Chondrocyte (in vitro differentiated cells): Measurements from ENCODE around the gene SNRNP70. TPM values are rescaled to one million over a fixed set of nuclear protein-coding genes. Genes with fewer than 3 reads are reported as not detected.
"Not testable (repeated sequence)": the region's sequence is repeated elsewhere in the genome, so short reads cannot be mapped to it uniquely, and the experiment has no call there.

Source experiments
- DNase-seq: peaks from one replicate; pipeline ENCODE4 v3.0.0; 2021; ENCODE audit warnings: mixed read lengths, low spot score
- H3K27ac Mint-ChIP-seq: one replicate; pipeline ENCODE4 v1.8.0; 2021; ENCODE audit warnings: mild to moderate bottlenecking, moderate library complexity, mixed read lengths; ENCODE audit not compliant: unreplicated experiment
- H3K27me3 Mint-ChIP-seq: 2 replicates; pipeline ENCODE4 v1.8.0; 2021; ENCODE audit warnings: low read depth, mixed read lengths
- H3K36me3 Mint-ChIP-seq: 2 replicates; pipeline ENCODE4 v1.8.0; 2021; ENCODE audit warnings: low read depth, mixed read lengths
- H3K4me1 Mint-ChIP-seq: 2 replicates; pipeline ENCODE4 v1.8.0; 2021; ENCODE audit warnings: low read depth, mild to moderate bottlenecking, mixed read lengths
- H3K4me3 Mint-ChIP-seq: one replicate; pipeline ENCODE4 v1.8.0; 2021; ENCODE audit warnings: mild to moderate bottlenecking, moderate library complexity, mixed read lengths; ENCODE audit not compliant: unreplicated experiment
- H3K9me3 Mint-ChIP-seq: 2 replicates; pipeline ENCODE4 v1.8.0; 2021; ENCODE audit warnings: low read depth, mixed read lengths
- CTCF ChIP-seq: fragments of 200-600 bp; sonication (generic); IDR thresholded peaks from 2 replicates; pipeline ENCODE4 v1.5.0; 2021; ENCODE audit warnings: antibody characterized with exemption, mild to moderate bottlenecking, moderate library complexity
- total RNA-seq: library from RNA; stranded (reverse); gene quantifications from 3 replicates; pipeline ENCODE4 v1.2.1, GENCODE V29; 2021

Gene SNRNP70
- total RNA-seq, 1 donor from 2014 or later: 151 TPM

DNA sequence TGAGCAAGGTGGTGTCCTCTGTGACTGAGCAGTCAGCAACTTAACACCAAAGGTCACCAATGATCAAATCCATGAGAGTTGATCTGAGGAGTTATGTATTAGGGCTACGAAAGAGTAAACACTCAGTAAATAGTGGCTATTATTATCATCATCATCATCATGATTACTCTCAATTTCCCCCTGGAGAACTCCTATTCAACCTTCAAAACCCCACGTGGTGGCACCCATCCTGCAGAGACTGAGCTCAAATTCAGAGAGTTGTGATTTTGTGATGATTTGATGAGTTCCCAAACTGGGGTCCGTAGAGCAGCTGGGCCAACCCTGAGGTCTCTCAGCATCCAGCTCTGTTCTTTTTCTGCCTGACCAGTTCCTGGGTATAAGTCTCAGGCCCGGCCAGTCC lies 35.4 kb upstream of the SNRNP70 start:
- H3K27ac Mint-ChIP-seq, H3K36me3 Mint-ChIP-seq, H3K27me3 Mint-ChIP-seq, H3K4me3 Mint-ChIP-seq, H3K9me3 Mint-ChIP-seq, DNase-seq, H3K4me1 Mint-ChIP-seq: not testable (repeated sequence)

DNA sequence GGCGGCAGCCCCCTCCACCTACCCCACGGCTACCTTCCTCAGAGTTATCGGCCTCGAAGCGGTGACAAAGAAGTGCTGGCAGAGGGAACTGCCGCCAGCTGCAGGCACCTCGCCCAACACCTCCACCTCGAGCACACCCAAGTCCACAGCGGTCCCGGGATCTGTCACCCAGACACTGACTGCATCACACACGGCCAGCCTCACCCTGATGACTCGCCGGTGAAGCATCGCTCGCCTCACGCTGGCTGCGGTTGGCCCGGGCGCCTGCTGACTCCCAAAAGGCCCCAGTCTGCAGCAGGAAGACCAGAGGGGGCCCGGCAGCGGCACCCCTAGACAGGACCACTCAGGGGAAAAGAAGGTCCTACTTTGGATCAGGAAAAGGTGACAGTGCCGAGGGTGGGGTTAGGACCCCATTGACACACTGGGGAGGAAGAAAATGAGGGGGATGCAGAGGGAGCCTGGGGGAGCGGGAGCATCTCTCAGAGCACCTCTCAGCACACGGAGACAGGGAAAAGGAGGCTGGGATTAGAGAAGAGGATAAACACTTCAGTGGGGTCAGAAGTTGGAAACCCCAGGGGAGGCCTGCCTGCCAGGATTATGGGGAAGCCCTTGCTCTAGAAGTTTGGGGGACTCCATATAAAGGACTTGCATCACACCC lies 34.7 kb upstream of the SNRNP70 start:
- H3K9me3 Mint-ChIP-seq, H3K27me3 Mint-ChIP-seq, DNase-seq, H3K36me3 Mint-ChIP-seq, H3K4me3 Mint-ChIP-seq, H3K4me1 Mint-ChIP-seq: not testable (repeated sequence)
- peak overlapping the region; percentile 80 for H3K27ac Mint-ChIP-seq

DNA sequence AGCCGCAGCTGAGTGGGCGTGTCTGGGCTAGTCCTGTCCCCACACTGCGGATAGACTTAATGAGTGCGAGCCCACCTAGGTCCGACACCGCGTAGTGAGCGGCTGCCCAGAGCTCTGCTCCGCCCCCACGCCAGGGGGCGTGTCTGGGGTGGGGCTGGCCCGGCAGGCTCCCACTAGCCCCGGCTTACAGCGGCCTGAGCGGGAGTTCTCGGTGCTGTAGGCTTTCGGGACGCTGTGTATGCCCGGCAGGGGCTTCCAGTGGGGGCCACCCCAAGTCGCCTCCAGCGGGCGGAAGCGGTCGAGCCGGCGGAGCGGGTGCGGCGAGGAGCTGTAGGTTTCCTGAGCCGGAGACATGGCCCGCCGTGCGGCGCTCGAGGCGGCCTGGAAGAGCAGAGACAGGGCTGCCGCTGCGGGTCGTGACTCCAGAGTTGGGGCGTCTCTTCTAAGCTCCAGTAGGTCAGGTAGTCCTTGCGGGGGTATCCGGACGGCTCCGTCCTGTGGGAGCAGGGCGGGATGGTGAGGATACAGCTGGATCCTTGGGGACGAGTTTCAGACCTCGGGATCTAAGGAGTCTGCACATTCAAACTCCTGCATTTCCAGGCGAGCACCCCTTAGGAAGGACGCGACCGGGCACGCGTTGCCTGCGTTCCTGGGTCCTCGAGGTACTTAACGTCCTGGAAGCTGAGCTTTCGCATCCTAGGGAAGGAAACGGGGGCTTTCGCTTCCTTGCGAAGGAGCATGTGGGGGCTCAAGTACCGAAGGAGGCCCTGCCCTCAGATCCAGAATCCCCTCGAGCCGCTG lies 28.9 kb upstream of the SNRNP70 start:
- Mint-ChIP-seq H3K4me3 (peak overlapping the region; percentile 77), H3K27me3 (no peaks in the 10 kb centered on the region), H3K4me1 (peaks cover 19% of the 10 kb centered on the region), H3K36me3 (no peaks in the 10 kb centered on the region), H3K9me3 (no peaks in the 10 kb centered on the region), H3K27ac (peak overlapping the region; percentile 25)
- TF ChIP-seq CTCF: peak; percentile 75
- DNase-seq: no peak

GRCh38 chr19:49056902-49057596 lies 28.2 kb upstream of the SNRNP70 start:
- not testable (repeated sequence) for DNase-seq, H3K9me3 Mint-ChIP-seq, H3K27me3 Mint-ChIP-seq, H3K36me3 Mint-ChIP-seq
- H3K4me1 Mint-ChIP-seq: peaks cover 19% of the 10 kb centered on the region
- peak overlapping the region; percentile 77 for H3K4me3 Mint-ChIP-seq
- peak overlapping the region; percentile 22 for H3K27ac Mint-ChIP-seq

DNA sequence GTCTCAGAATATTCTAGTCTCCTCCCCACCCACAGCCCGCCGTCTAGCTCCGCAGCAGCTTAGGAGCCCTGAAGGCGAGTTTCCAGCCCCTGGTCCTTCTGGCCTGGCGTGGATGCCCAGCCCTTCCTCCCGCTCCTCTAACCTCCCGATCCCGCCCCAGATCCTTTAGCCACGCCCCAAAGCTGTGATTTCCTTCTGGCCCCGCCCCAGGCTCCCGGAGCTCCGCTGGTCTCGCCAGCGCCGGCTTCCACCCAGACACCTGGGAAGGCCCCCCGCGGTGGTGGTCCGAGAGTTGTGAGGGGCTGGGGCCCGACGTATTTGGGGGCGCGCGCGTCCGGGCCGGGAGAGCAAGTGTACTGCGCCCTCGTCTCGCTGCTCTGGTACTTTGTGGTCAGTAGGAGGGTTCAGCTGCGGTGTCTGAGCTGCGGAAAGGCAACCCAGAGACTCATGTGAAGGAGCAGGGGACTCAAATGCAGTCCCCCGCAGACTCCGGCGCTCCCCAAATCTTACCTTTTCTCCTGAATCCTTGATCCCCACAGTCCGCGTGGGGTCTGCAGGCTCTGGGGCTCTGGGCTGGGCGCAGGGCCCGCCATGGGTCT lies 27.5 kb upstream of the SNRNP70 start, which contains the start of gene CGB7:
TSS of gene CGB7 (minus strand) at position 114 of the 599 bp plus-strand sequence. CDS start 2,374 bp downstream, outside the sequence.
- H3K9me3 Mint-ChIP-seq: no peaks in the 10 kb centered on the region
- no peaks in the 10 kb centered on the region for H3K27me3 Mint-ChIP-seq
- H3K4me1 Mint-ChIP-seq: peaks cover 19% of the 10 kb centered on the region
- TF ChIP-seq CTCF: no peak
- no peaks in the 10 kb centered on the region for H3K36me3 Mint-ChIP-seq
- peak within 1 kb of the TSS; percentile 77 for H3K4me3 Mint-ChIP-seq
- peak within 1 kb of the TSS; percentile 22 for H3K27ac Mint-ChIP-seq
- DNase-seq: no peak

GRCh38 chr19:49058562-49058961 lies 26.7 kb upstream of the SNRNP70 start:
- no peak for DNase-seq
- H3K27ac Mint-ChIP-seq: no peak overlapping the region
- no peaks in the 10 kb centered on the region for H3K27me3 Mint-ChIP-seq
- H3K4me3 Mint-ChIP-seq: peak overlapping the region; percentile 77
- no peak for TF ChIP-seq CTCF
- H3K36me3 Mint-ChIP-seq: no peaks in the 10 kb centered on the region
- peaks cover 19% of the 10 kb centered on the region for H3K4me1 Mint-ChIP-seq
- H3K9me3 Mint-ChIP-seq: no peaks in the 10 kb centered on the region
